GM18870 (cell line): ENCODE results near the gene GNG7.

Source experiments
- ATAC-seq: cut with Tn5 transposase; IDR thresholded peaks from one replicate; pipeline ENCODE4 v1.9.1; 2021; ENCODE audit warnings: moderate library complexity; ENCODE audit not compliant: unreplicated experiment

The GNG7 gene

DNA sequence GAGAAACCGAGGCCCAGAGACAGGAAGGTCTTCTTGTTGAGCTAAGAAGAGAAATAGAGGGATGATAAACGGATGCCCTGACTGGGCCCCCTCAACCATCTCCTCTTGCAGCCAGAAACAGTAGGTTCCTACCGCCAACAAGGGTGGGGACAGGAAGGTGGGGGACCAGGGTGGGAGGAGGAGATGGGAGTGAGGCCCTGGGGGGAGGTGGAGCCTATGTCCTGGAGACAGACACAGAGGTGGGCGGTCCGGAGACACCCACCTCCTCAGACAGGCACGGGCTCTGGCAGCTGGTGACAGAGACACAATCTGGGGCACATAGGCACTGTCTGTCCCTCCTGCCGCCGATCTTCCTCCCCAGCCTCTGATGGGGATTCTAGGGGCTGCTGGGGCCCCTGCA lies 209.6 kb downstream of the GNG7 start:
- ATAC-seq: no peak

DNA sequence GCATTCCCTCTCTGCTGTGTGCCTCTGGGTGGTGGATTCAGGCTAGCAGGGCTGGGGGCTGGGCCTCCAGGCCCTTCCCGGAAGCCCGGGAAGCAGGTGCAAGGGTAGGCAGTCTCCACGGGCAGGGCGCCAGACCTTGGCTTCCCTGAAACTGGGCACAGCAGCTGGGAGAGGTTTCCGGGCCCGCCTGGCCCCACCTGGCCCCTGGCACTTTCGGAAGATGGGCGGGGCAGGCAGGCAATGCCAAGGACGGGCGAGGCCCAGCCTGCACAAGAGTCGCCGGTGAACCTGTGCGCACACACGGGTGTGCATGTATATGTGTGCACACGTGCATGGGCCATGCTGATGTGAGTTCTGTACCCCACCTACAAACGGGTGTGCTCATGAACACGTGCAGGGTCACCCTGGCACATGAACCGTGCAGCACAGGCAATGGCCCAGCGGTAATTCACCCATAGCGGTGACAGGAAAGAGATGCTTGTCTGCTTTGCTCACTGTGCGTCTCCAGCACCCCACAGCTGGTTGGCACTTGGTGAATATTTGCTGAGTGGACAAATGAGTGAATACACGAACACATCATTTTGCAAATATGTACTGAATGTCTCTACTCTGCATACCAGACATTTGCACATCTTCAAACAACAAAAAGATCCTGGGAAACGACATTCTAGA lies 211.2 kb downstream of the GNG7 start:
- ATAC-seq: no peak

DNA sequence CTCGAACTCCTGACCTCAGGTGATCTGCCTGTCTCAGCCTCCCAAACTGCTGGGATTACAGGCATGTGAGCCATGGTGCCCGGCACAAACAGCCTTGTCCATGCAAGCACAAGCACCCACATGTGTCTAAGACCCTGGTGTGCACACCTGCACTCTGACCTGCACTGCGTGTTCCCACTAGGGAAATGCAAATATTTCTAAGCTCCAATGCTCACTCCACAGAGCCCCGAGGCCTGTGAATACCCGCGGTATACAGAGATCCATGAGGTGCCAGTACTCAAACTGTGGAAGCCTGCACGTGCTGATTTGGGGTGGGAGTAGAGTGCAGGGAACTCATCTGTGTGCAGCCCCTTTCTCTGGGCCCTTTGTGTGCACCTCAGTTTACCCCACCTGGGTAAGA lies 211.8 kb downstream of the GNG7 start:
- ATAC-seq: no peak

DNA sequence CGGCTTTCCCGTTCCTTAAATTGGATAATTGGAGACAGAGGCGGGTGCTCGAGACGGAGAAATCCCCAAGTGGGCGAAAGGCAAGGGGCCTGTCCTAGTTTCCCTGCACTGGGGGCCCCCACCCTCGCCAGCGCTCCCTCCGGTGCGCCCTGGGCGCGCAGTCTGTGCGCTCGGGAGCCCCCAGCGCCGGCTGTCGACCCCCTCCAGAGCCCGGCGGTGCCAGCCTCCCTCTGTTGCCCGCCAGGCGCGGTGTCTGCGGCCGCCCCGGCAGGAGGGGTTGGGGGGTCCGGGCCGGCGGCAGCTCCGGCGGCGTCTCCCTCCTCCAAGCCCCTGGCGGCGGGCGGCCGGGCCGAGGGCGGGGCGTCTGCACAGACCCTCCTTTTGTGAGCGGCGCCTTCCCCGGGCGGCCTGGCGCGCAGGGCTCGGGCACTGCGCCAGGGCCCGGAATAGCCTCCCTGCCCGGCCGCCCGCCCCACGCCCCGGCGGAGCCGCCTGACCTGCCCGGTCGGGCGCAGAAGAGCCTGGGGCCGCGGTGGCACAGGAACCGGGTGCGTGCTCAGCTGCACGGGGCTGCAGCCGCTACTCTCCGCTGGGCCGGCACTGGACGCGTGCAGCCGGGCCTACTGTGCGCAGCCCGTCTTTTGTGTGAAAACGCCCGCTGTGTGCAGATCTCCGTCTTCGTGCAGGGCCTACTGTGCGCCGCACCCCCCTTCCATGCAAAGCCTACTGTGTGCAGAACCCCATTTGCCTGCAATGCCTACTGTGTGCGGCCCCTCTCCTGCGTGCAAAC lies 213.4 kb downstream of the GNG7 start:
- no peak for ATAC-seq

DNA sequence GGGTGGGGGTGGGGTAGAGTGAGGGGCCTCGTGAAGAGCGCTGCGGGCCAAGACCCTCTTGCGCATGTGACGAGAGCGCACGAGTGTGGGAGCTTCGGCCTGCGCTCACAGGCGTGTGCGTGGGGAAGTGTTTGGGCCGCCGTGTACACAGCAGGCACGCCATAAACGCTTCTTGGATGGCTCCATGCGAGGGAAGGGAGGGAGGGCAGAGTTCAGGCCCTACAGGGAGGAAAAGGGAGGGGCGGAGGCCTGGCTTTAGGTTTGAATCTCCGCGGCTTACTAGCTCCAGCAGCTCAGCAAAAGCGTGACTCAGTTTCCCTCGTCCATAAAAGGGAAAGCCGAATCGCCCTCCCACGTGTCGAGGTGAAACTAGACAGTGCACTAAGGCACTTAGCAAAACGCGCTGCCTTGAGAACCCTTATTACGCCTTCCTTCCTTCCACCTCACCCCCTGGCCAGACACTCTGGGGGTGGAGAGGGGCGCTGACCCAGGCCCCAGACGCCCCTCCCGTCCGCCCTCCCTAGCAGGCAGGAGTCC lies 214.0 kb downstream of the GNG7 start:
- ATAC-seq: no peak

DNA sequence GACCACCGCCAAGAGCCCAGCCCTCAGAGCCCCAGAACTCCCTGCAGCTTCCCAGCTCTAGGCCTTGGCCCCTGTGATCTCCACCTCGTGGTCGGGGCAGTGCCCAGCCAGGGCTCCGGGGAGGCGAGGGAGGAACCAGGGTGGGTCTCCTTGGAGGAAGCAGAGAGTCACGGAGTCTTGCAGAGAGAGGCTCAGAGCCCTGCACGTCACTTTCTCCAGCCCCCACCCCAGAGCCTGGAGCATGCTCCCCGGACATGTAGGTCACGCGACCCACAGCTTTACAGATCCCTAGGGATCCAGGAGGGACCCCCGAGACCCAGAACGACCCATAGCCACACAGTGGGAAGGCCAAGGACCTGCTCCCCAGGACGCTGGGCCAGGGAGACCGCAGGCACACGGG lies 214.7 kb downstream of the GNG7 start:
- ATAC-seq: no peak

DNA sequence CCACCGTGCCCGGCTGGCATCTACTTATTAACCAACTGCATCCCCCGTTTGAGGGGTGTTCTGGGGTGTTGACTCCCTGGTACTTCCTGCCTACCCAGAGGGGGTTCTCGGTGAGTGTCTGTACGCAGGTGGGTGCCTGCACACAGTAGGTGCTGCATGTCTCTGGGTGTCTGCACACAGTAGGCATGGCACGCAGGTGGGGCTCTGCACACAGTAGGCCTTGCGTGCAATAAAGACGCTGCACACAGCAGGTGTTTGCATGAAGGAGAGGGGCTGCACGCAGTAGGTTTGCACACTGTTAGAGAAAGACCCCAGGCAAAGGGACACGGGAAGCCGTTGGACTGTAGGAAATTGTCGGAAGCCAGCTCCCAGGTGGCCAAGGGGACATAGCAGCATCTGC lies 215.4 kb downstream of the GNG7 start:
- no peak for ATAC-seq

DNA sequence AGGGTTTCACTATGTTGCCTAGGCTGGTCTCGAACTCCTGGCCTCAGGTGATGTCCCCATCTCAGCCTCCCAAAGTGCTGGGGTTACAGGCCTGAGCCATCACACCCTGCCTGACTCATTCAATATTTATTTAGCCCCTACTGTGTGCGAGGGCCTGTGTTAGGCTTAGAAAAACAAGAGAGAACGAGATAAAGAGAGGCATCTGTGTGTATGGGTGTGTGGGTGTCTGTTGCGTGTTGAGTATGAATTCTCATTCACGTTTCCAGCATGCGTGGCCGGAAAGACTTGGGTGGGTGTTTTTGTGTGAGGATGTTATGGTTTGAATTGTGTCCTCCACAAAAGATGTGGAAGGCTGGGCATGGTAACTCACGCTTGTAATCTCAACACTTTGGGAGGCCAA lies 217.1 kb downstream of the GNG7 start:
- no peak for ATAC-seq

DNA sequence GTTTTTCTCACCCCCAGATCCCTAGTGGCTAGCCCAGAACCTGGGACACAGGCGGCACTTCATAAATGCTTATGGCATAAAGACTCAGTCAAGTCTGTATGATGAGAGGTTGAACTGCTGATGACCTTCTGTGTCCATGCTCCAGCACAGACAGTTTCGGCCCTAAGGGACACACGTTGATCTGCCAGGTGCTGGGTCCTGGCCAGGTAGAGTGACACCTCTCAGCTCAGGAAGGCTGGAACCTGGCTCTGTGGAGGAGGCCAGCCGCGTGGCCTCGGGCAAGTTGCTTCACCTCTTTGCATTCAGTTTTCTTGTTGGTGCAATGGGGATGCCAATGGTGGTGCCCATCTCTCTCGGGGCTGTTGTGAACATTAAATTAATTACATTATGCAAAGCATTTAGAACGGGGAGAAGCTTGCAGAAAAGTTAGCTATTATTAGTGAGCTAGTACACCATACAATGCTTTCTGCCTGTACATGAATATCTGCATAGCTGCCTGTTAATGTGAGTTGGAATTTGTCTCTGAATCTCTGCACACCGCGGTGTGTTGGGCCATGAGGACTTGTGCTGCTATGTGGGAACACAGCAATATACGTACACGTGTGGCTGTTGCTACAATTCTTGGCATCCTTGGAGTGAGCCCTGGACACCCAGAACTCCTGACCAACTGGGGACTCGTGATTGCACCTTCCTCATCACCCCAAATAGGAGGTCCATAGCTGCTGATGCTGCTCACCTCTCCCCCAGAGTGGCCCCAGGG lies 218.1 kb downstream of the GNG7 start:
- no peak for ATAC-seq

DNA sequence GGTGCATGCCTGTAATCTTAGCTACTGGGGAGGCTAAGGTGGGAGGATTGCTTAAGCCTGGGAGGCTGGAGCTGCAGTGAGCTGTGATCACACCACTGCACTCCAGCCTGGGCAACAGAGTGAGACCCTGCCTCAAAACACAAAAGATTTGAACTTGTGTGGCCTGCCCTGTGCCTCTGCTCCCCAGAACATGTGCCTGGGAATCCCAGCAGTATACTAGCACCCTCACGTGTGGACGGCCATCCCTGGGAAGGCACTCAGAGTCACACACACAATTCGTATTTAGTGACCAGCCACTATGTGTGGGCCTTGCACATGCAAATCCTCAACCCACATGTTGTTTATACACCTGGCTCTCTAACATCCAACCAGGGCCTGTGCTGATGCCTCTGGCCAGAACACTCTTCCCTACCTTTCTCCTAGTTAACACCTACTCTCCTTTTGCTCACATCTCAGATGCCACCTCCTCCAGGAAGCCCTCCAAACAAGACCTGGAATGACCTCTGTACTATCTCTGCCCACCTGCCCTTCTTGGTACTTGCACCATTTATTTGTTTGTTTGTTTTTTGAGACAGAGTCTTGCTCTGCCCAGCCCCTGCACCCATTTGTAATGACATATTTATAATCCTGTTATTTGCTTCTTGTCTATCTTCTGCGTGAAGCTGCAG lies 218.9 kb downstream of the GNG7 start:
- no peak for ATAC-seq

DNA sequence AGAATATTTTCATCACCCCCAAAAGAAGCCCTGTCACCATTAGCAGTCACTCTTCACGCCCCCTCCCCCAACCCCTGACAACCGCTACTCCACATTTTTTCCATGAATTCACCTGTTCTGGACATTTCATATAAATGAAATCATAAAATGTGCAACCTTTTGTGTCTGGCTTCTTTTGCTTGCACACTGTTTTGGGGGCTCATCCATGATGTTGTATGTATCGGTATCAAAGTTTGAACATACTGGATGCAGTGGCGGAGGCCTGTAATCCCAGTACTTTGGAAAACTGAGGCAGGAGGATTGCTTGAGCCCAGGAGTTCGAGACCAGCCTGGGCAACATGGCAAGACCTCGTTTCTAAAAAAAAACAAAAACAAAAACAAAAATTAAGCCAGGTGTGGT lies 219.4 kb downstream of the GNG7 start:
- ATAC-seq: no peak

DNA sequence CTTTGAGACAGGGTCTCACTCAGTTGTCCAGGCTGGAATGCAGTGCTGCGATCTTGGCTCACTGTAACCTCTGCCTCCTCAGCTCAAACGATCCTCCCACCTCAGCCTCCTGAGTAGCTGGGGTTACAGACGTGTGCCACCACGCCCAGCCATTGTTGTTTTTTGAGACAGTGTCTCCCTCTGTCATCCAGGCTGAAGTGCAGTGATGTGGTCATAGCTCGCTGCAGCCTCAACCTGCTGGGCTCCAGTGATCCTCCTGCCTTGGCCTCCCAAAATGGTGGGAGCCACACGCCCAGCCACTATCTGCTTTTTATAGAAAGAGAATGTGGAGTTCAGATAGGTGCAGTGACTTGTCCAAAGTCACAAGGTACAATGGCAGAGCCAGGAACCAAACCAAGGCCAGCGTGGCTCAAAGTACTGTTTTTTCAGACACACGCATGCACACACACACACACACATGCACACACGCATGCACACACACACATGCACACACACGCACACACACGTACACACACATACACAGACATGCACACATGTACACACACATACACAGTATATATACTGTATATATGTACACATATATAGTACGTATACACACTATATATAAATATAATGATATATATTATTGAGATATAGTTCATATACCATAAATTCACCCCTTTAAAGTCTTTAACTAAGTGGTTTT lies 220.0 kb downstream of the GNG7 start:
- ATAC-seq: no peak

DNA sequence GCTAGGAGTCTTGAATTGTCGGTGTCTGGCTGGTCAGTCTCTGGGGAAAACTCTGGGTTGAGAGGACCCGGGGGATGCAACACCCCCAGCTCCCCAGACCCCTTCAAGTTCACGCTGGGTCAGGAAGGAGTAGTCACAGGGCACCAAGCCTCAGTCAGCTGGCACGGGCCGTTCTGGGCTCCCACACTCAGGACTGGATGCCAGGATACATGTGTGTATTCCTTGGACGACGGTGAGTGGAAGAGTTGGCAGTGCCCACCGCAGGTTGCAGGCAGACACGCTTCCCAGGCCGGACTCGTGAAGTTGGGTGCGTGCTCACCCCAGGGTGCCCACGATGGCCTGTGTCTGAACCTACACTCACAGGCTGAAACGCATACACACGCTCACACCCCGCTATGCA lies 221.0 kb downstream of the GNG7 start:
- ATAC-seq: no peak

DNA sequence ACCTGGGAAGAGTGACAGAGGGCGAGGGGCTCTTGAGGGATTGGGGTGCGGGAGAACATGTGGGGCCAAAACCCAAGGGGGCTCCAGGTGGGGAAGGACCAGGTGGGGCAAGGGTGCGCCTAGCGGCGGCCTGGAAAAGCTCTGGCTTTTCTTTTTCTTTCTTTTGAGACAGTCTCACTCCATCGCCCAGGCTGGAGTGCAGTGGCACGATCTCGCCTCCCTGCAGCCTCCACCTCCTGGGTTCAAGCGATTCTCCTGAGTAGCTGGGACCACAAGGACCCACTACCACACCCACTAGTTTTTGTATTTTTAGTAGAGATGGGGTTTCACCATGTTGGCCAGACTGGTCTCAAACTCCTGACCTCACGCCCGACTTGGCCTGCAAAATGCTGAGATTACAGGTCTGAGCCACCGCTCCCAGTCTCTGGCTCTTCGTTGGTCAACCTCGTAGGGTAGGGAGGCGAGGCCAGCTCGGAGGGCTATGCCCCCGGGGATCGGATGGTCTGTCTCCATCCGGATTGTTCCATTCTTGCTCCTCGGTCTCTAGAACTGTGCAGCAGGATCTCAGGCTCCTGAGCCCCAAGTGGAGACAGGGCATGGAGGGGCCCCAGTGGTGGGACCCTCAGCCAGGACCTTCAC lies 222.8 kb downstream of the GNG7 start:
- ATAC-seq: no peak

DNA sequence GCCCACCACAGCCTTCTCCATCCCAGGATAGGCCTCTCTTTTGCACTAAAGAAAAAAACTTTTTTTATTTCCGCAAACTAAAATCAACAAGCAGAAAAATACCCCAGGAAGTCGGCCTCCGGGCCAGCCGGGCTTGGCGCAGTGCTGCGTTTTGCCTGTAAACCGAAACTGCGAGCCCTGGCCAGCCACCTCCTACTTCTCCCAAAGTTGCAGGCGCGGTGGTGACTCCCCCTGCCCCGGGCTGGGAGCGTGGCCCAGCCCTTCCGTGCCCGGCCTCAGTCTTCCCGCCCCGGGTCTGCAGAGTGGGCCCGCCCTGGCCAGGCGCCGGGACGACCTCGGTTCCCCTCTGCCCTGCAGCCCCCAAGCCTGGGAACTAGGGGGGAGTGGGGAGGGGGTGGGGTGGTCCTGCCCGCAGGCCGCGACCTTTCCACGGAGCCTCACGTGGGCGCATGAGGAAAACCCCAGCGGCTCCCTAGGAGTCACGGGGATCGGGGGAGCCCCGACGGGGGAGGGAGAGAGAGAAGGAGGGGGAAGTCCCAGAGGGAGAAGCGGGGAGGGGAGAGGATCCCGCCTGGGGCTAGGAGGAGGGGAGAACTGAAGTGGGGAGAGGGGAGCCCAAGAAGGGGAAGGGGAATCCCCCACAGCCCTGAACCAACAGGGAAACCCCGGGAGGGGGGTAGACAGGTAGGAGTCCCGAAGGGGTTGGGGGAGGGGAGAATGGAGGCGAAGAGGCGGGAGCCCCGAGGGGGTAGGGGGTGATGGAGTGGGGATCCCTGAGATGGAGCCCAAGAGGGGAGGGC lies 223.5 kb downstream of the GNG7 start:
- no peak for ATAC-seq

DNA sequence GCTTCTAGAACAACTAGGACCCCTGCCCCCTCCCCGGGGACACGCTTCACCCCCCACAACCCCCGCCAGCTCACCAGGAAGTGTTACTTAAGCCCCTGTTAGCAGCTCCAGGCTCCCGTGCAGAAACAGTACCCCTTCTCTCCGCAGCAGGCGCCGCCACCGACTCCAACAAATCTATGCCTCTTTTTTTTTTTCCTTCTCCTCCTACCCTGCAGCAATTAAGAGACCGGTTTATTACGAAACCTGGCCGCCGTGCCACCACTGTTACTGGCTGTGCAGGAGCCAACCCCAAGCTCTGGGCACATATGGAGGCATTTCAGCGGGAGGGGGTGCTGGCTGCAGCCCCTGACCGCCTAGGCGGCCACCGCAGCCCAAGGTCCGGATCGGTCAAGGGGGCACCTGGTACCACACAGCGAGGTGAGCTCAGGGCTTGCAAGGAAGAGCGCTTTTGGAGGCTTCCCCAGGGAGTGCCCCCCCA lies 224.2 kb downstream of the GNG7 start:
- ATAC-seq: no peak

DNA sequence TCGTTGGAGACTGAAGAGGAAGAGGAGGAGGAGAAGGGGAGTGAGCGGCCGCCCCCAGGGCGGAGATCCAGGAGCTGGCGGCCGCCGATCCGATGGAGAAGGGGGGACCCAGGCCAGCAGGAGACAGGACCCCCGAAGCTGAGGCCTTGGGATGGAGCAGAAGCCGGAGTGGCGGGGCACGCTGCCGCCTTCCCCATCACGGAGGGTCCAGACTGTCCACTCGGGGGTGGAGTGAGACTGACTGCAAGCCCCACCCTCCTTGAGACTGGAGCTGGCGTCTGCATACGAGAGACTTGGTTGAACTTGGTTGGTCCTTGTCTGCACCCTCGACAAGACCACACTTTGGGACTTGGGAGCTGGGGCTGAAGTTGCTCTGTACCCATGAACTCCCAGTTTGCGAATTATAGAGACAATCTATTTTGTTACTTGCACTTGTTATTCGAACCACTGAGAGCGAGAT lies 224.7 kb downstream of the GNG7 start:
- ATAC-seq: no peak

DNA sequence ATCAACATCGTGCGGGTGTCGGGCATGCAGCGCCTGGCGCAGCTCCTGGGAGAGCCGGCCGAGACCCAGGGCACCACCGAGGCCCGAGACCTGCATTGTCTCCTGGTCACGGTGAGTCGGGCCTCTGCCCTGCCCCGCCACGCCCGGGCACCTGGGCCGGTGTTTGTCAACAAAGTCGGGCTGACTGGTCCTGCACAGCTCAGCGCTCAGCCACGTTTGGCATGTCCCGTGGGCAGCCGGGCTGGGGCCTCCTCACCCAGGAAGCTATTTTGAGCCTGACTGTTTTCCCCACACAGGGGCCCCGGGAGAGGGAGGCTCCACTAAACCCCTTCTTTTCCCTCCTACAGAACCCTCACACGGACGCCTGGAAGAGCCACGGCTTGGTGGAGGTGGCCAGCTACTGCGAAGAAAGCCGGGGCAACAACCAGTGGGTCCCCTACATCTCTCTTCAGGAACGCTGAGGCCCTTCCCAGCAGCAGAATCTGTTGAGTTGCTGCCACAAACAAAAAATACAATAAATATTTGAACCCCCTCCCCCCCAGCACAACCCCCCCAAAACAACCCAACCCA lies 225.3 kb downstream of the GNG7 start:
- no peak for ATAC-seq
